GM06990 (cell line): Measurements from ENCODE around the gene VWA2.

Source experiments
- DNase-seq: peaks from one replicate; pipeline ENCODE4 v3.0.0-alpha.2; 2011; ENCODE audit not compliant: insufficient read length; ENCODE audit errors: extremely low read depth
- H3K27me3 ChIP-seq: replicated peaks from 2 replicates; pipeline ENCODE4 v1.6.0; 2011; ENCODE audit warnings: low read length; ENCODE audit not compliant: control insufficient read depth, insufficient read depth
- H3K36me3 ChIP-seq: 2 replicates; pipeline ENCODE4 v1.5.1; 2011; ENCODE audit warnings: low read length; ENCODE audit not compliant: control insufficient read depth, insufficient read depth
- H3K4me3 ChIP-seq: replicated peaks from 2 replicates; pipeline ENCODE4 v1.5.1; 2011; ENCODE audit warnings: low read depth, mild to moderate bottlenecking, control low read depth, low read length
- CTCF ChIP-seq: IDR thresholded peaks from 2 replicates; pipeline ENCODE4 v1.5.1; 2011; ENCODE audit warnings: low read length, control low read depth, mild to moderate bottlenecking, inconsistent platforms; ENCODE audit not compliant: insufficient read depth, poor library complexity, severe bottlenecking

The VWA2 gene

GRCh38 chr10:114303556-114303955 is 64.5 kb downstream of the VWA2 start:
- Histone ChIP-seq H3K27me3 (no peaks in the 10 kb centered on the region), H3K4me3 (no peak overlapping the region), H3K36me3 (no peaks in the 10 kb centered on the region)
- no peak for TF ChIP-seq CTCF
- no peak for DNase-seq

GRCh38 chr10:114304017-114304570 is 65.0 kb downstream of the VWA2 start:
- H3K4me3 ChIP-seq, result peak overlapping the region; percentile 52
- peak; percentile 71 for TF ChIP-seq CTCF
- peak; percentile 67 for DNase-seq
- no peaks in the 10 kb centered on the region for H3K36me3 ChIP-seq
- no peaks in the 10 kb centered on the region for H3K27me3 ChIP-seq

GRCh38 chr10:114304571-114305421 is 65.7 kb downstream of the VWA2 start:
- Histone ChIP-seq H3K4me3 (peak overlapping the region; percentile 52), H3K36me3 (no peaks in the 10 kb centered on the region), H3K27me3 (no peaks in the 10 kb centered on the region)
- TF ChIP-seq CTCF, result peak; percentile 78
- peak; percentile 72 for DNase-seq

GRCh38 chr10:114305521-114305925 is 66.5 kb downstream of the VWA2 start:
- Histone ChIP-seq H3K4me3 (no peak overlapping the region), H3K27me3 (no peaks in the 10 kb centered on the region), H3K36me3 (no peaks in the 10 kb centered on the region)
- TF ChIP-seq CTCF, result no peak
- DNase-seq, result no peak

- DNase-seq, result no peak
- no peak for TF ChIP-seq CTCF
- no peaks in the 10 kb centered on the region for H3K36me3 ChIP-seq
- H3K4me3 ChIP-seq, result no peak overlapping the region
- no peaks in the 10 kb centered on the region for H3K27me3 ChIP-seq
Observed at GRCh38 chr10:114306116-114306973, 67.3 kb downstream of the VWA2 start.
